Neural progenitor cell (in vitro differentiated cells): ENCODE data around the gene IL17C.

ENCODE experiments used
- EZH2 ChIP-seq: fragments of 200-600 bp; sonication (generic); IDR thresholded peaks from 2 replicates; pipeline ENCODE4 v1.6.1; 2017; ENCODE audit warnings: antibody characterized with exemption, mild to moderate bottlenecking, moderate library complexity
- EZH2phosphoT487 ChIP-seq: fragments of 200-600 bp; sonication (generic); IDR thresholded peaks from 2 replicates; pipeline ENCODE4 v1.6.1; 2017; ENCODE audit warnings: antibody characterized with exemption
- TF ChIP-seq, protein P1 (sequence below): fragments of 200-600 bp; sonication (generic); IDR thresholded peaks from 2 replicates; pipeline ENCODE4 v1.5.1; 2017; ENCODE audit warnings: antibody characterized with exemption, mild to moderate bottlenecking

- TF ChIP-seq, protein P1, sequence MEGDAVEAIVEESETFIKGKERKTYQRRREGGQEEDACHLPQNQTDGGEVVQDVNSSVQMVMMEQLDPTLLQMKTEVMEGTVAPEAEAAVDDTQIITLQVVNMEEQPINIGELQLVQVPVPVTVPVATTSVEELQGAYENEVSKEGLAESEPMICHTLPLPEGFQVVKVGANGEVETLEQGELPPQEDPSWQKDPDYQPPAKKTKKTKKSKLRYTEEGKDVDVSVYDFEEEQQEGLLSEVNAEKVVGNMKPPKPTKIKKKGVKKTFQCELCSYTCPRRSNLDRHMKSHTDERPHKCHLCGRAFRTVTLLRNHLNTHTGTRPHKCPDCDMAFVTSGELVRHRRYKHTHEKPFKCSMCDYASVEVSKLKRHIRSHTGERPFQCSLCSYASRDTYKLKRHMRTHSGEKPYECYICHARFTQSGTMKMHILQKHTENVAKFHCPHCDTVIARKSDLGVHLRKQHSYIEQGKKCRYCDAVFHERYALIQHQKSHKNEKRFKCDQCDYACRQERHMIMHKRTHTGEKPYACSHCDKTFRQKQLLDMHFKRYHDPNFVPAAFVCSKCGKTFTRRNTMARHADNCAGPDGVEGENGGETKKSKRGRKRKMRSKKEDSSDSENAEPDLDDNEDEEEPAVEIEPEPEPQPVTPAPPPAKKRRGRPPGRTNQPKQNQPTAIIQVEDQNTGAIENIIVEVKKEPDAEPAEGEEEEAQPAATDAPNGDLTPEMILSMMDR = no peak
- TF ChIP-seq EZH2 (no peak), EZH2phosphoT487 (no peak)
Measured at GRCh38 chr16:88613293-88613692, 25.1 kb upstream of the IL17C start.
